ENCODE results near the gene TOMM20. TPM values are rescaled to one million over a fixed set of nuclear protein-coding genes. Genes with fewer than 3 reads are reported as not detected.

The TOMM20 gene
- total RNA-seq, 1 experiment from 2014 or later = 101 TPM

- H3K4me3 ChIP-seq (ENCODE audit: low read depth in 2 of 2, low read length in 2 of 2) = no peak overlapping the region
- POLR2A ChIA-PET = no interaction called here
- no TSS peak for BruUV-seq (replicated peaks)
- ATAC-seq (no peak), DNase-seq (ENCODE audit: low read depth, low spot score) (no peak)
- TF ChIP-seq SIN3A (IDR thresholded peaks at IDR 0.05; ENCODE audit: borderline replicate concordance, insufficient read depth, low read depth, low read length) (no peak), REST (IDR thresholded peaks at IDR 0.05; ENCODE audit: insufficient read depth in 1 of 2, low read depth in 2 of 2, low read length in 1 of 2) (no peak), CTCF (IDR thresholded peaks at IDR 0.05) (no peak), POLR2AphosphoS5 (IDR thresholded peaks at IDR 0.05; ENCODE audit: low read depth, low read length) (no peak), TCF7L2 (IDR thresholded peaks at IDR 0.05; ENCODE audit: low read depth, low read length) (no peak)
- H3K9me3 ChIP-seq (ENCODE audit: control insufficient read depth, insufficient read depth, low read depth, low read length) = no peaks in the 10 kb centered on the region
- peaks cover 36% of the 10 kb centered on the region for H3K36me3 ChIP-seq (ENCODE audit: control insufficient read depth, insufficient read depth, low read length)
- no peaks in the 10 kb centered on the region for H3K27me3 ChIP-seq (ENCODE audit: control insufficient read depth, insufficient read depth, low read length)
- intact Hi-C loops (cut with micrococcal nuclease; ENCODE audit: unreplicated experiment) = no loop called here
- CTCF ChIA-PET = interaction anchor here (0.6 kb wide), 1 partner anchor 17 kb away, joined by 4 read pairs; no protein-coding TSS in a partner anchor
- no peaks in the 10 kb centered on the region for H3K4me1 ChIP-seq (ENCODE audit: control insufficient read depth, insufficient read depth, low read length)
- in situ Hi-C loops (cut with HindIII; ENCODE audit: low pct_unique_long_range_greater_than_20kb, low sequenced_read_pairs) = no loop called here
- no peak overlapping the region for H3K27ac ChIP-seq (ENCODE audit: low read length)
Measured at GRCh38 chr1:235136111-235136510, 7.5 kb upstream of the TOMM20 start.

GRCh38 chr1:235134171-235134570 lies 5.5 kb upstream of the TOMM20 start:
- intact Hi-C loops (cut with micrococcal nuclease; ENCODE audit: unreplicated experiment) = no loop called here
- in situ Hi-C loops (cut with HindIII; ENCODE audit: low pct_unique_long_range_greater_than_20kb, low sequenced_read_pairs) = no loop called here
- Histone ChIP-seq H3K27me3 (ENCODE audit: control insufficient read depth, insufficient read depth, low read length) (no peaks in the 10 kb centered on the region), H3K4me1 (ENCODE audit: control insufficient read depth, insufficient read depth, low read length) (peaks cover 5% of the 10 kb centered on the region; the same call in 1 of the 2 replicates), H3K27ac (ENCODE audit: low read length) (no peak overlapping the region), H3K36me3 (ENCODE audit: control insufficient read depth, insufficient read depth, low read length) (peaks cover 36% of the 10 kb centered on the region), H3K9me3 (ENCODE audit: control insufficient read depth, insufficient read depth, low read depth, low read length) (no peaks in the 10 kb centered on the region), H3K4me3 (ENCODE audit: low read depth in 2 of 2, low read length in 2 of 2) (no peak overlapping the region)
- no peak for TF ChIP-seq REST (IDR thresholded peaks at IDR 0.05; ENCODE audit: insufficient read depth in 1 of 2, low read depth in 2 of 2, low read length in 1 of 2)
- TF ChIP-seq POLR2AphosphoS5 (IDR thresholded peaks at IDR 0.05; ENCODE audit: low read depth, low read length) = no peak
- no peak for TF ChIP-seq SIN3A (IDR thresholded peaks at IDR 0.05; ENCODE audit: borderline replicate concordance, insufficient read depth, low read depth, low read length)
- TF ChIP-seq CTCF (IDR thresholded peaks at IDR 0.05) = no peak
- TF ChIP-seq TCF7L2 (IDR thresholded peaks at IDR 0.05; ENCODE audit: low read depth, low read length) = no peak
- DNase-seq (ENCODE audit: low read depth, low spot score) (no peak), ATAC-seq (no peak)
- ChIA-PET CTCF (no interaction called here), POLR2A (no interaction called here)
- BruUV-seq (replicated peaks) = no TSS peak
